Activated naive CD4-positive, alpha-beta T cell treated with anti-CD3 and anti-CD28 coated beads, Interleukin-2, amount 10 ng/mL, durations not matched to agents 7 days and 5 days (primary cell): ENCODE data around the gene IL17REL.

Experiments used
- CTCF ChIA-PET: fragments of 350-600 bp; sonication (Branson Sonifier 250); formaldehyde crosslinking; loops from one replicate; lab custom pipeline; 2021; ENCODE audit warnings: antibody characterized with exemption; lab: Charles Lee
- DNase-seq: peaks from one replicate; pipeline ENCODE4 v3.0.0-alpha.2; 2020
- H3K27ac Mint-ChIP-seq: one replicate; pipeline ENCODE4 v1.8.0; 2021; ENCODE audit warnings: mild to moderate bottlenecking, moderate library complexity, mixed read lengths
- H3K27me3 Mint-ChIP-seq: one replicate; pipeline ENCODE4 v1.8.0; 2021; ENCODE audit warnings: mild to moderate bottlenecking, mixed read lengths
- H3K36me3 Mint-ChIP-seq: one replicate; pipeline ENCODE4 v1.8.0; 2021; ENCODE audit warnings: mixed read lengths
- H3K4me1 Mint-ChIP-seq: one replicate; pipeline ENCODE4 v1.8.0; 2021; ENCODE audit warnings: mixed read lengths
- H3K4me3 Mint-ChIP-seq: one replicate; pipeline ENCODE4 v1.8.0; 2021; ENCODE audit warnings: mild to moderate bottlenecking, moderate library complexity, mixed read lengths
- H3K9me3 Mint-ChIP-seq: one replicate; pipeline ENCODE4 v1.8.0; 2021; ENCODE audit warnings: mixed read lengths

IL17REL gene

GRCh38 chr22:50035976-50036724 lies 23.6 kb upstream of the IL17REL start:
- peaks cover 8% of the 10 kb centered on the region for H3K9me3 Mint-ChIP-seq
- no peak for DNase-seq
- no peaks in the 10 kb centered on the region for H3K36me3 Mint-ChIP-seq
- CTCF ChIA-PET, result interaction anchor here (1.1 kb wide), 1 partner anchor 268 kb away, joined by 3 read pairs; no protein-coding TSS in a partner anchor
- no peak overlapping the region for H3K27ac Mint-ChIP-seq
- peaks cover 71% of the 10 kb centered on the region for H3K27me3 Mint-ChIP-seq
- no peak overlapping the region for H3K4me3 Mint-ChIP-seq
- peaks cover 17% of the 10 kb centered on the region for H3K4me1 Mint-ChIP-seq

GRCh38 chr22:50035131-50035881 lies 22.7 kb upstream of the IL17REL start:
- no peak overlapping the region for H3K27ac Mint-ChIP-seq
- no peak for DNase-seq
- H3K4me1 Mint-ChIP-seq, result peaks cover 17% of the 10 kb centered on the region
- H3K27me3 Mint-ChIP-seq, result peaks cover 80% of the 10 kb centered on the region
- no peaks in the 10 kb centered on the region for H3K36me3 Mint-ChIP-seq
- H3K9me3 Mint-ChIP-seq, result peaks cover 8% of the 10 kb centered on the region
- CTCF ChIA-PET, result interaction anchor here (0.6 to 1.1 kb wide), 2 partner anchors 203 to 267 kb away, joined by 3 read pairs; no protein-coding TSS in a partner anchor
- H3K4me3 Mint-ChIP-seq, result no peak overlapping the region

GRCh38 chr22:50034126-50035081 lies 21.8 kb upstream of the IL17REL start:
- Mint-ChIP-seq H3K4me3 (no peak overlapping the region), H3K27ac (no peak overlapping the region), H3K4me1 (peaks cover 20% of the 10 kb centered on the region), H3K36me3 (no peaks in the 10 kb centered on the region), H3K27me3 (peaks cover 72% of the 10 kb centered on the region), H3K9me3 (peaks cover 7% of the 10 kb centered on the region)
- CTCF ChIA-PET, result interaction anchor here (0.6 kb wide), 1 partner anchor 204 kb away, joined by 3 read pairs; no protein-coding TSS in a partner anchor
- DNase-seq, result no peak

- Mint-ChIP-seq H3K27ac (no peak overlapping the region), H3K27me3 (peaks cover 65% of the 10 kb centered on the region), H3K9me3 (no peaks in the 10 kb centered on the region), H3K4me3 (no peak overlapping the region), H3K36me3 (no peaks in the 10 kb centered on the region), H3K4me1 (peaks cover 22% of the 10 kb centered on the region)
- CTCF ChIA-PET, result no interaction called here
- no peak for DNase-seq
Observed at GRCh38 chr22:50032941-50033601, 20.5 kb upstream of the IL17REL start.

GRCh38 chr22:50032109-50032871 lies 19.7 kb upstream of the IL17REL start:
- Mint-ChIP-seq H3K27me3 (peaks cover 68% of the 10 kb centered on the region), H3K9me3 (no peaks in the 10 kb centered on the region), H3K4me1 (peaks cover 22% of the 10 kb centered on the region), H3K27ac (no peak overlapping the region), H3K4me3 (no peak overlapping the region), H3K36me3 (no peaks in the 10 kb centered on the region)
- CTCF ChIA-PET, result interaction anchor here (2.8 to 3.3 kb wide), 3 partner anchors 40 to 265 kb away, joined by 18 to 57 read pairs (median 26); no protein-coding TSS in a partner anchor
- no peak for DNase-seq

- no peak overlapping the region for H3K27ac Mint-ChIP-seq
- peaks cover 63% of the 10 kb centered on the region for H3K27me3 Mint-ChIP-seq
- H3K9me3 Mint-ChIP-seq, result no peaks in the 10 kb centered on the region
- CTCF ChIA-PET, result interaction anchor here (0.9 to 3.3 kb wide), 8 partner anchors 20 to 264 kb away, joined by 3 to 57 read pairs (median 5); no protein-coding TSS in a partner anchor
- H3K4me3 Mint-ChIP-seq, result no peak overlapping the region
- no peaks in the 10 kb centered on the region for H3K36me3 Mint-ChIP-seq
- DNase-seq, result no peak
- H3K4me1 Mint-ChIP-seq, result peaks cover 20% of the 10 kb centered on the region
Observed at GRCh38 chr22:50031189-50032091, 18.9 kb upstream of the IL17REL start.

- H3K27me3 Mint-ChIP-seq, result peaks cover 54% of the 10 kb centered on the region
- H3K4me3 Mint-ChIP-seq, result no peak overlapping the region
- peaks cover 20% of the 10 kb centered on the region for H3K4me1 Mint-ChIP-seq
- CTCF ChIA-PET, result interaction anchor here (0.6 to 3.3 kb wide), 20 partner anchors 10 to 268 kb away, joined by 3 to 57 read pairs (median 4); no protein-coding TSS in a partner anchor
- DNase-seq, result peak; percentile 90
- H3K9me3 Mint-ChIP-seq, result no peaks in the 10 kb centered on the region
- H3K27ac Mint-ChIP-seq, result no peak overlapping the region
- no peaks in the 10 kb centered on the region for H3K36me3 Mint-ChIP-seq
Observed at GRCh38 chr22:50030297-50031188, 18.0 kb upstream of the IL17REL start.

- no peak for DNase-seq
- Mint-ChIP-seq H3K4me3 (no peak overlapping the region), H3K27ac (no peak overlapping the region), H3K36me3 (no peaks in the 10 kb centered on the region), H3K9me3 (no peaks in the 10 kb centered on the region), H3K4me1 (peaks cover 5% of the 10 kb centered on the region), H3K27me3 (peaks cover 29% of the 10 kb centered on the region)
- CTCF ChIA-PET, result interaction anchor here (1.0 to 1.2 kb wide), 2 partner anchors 34 to 97 kb away, joined by 3 read pairs; no protein-coding TSS in a partner anchor
Observed at GRCh38 chr22:50027639-50028537, 15.3 kb upstream of the IL17REL start.

GRCh38 chr22:50025993-50026392 lies 13.4 kb upstream of the IL17REL start:
- DNase-seq, result no peak
- CTCF ChIA-PET, result no interaction called here
- Mint-ChIP-seq H3K4me3 (no peak overlapping the region), H3K36me3 (no peaks in the 10 kb centered on the region), H3K9me3 (no peaks in the 10 kb centered on the region), H3K4me1 (peaks cover 5% of the 10 kb centered on the region), H3K27me3 (peaks cover 11% of the 10 kb centered on the region), H3K27ac (no peak overlapping the region)

GRCh38 chr22:50022171-50022819 lies 9.7 kb upstream of the IL17REL start:
- DNase-seq, result no peak
- H3K27me3 Mint-ChIP-seq, result peaks cover 3% of the 10 kb centered on the region
- no peaks in the 10 kb centered on the region for H3K36me3 Mint-ChIP-seq
- no peaks in the 10 kb centered on the region for H3K9me3 Mint-ChIP-seq
- CTCF ChIA-PET, result no interaction called here
- peaks cover 19% of the 10 kb centered on the region for H3K4me1 Mint-ChIP-seq
- no peak overlapping the region for H3K4me3 Mint-ChIP-seq
- no peak overlapping the region for H3K27ac Mint-ChIP-seq
